Stimulated activated CD8-positive, alpha-beta memory T cell treated with anti-CD3 and anti-CD28 coated beads, Interleukin-12 subunit alpha, Interleukin-12 subunit beta, amount 100 ng/mL, for 24 hours (primary cell): ENCODE data around the gene WTAP.
"Not testable (repeated sequence)": the region's sequence is repeated elsewhere in the genome, so short reads cannot be mapped to it uniquely, and the experiment has no call there.

ENCODE experiments used
- DNase-seq: peaks from one replicate; pipeline ENCODE4 v3.0.0-alpha.2; 2020; ENCODE audit errors: extremely low read depth

Gene WTAP

DNA sequence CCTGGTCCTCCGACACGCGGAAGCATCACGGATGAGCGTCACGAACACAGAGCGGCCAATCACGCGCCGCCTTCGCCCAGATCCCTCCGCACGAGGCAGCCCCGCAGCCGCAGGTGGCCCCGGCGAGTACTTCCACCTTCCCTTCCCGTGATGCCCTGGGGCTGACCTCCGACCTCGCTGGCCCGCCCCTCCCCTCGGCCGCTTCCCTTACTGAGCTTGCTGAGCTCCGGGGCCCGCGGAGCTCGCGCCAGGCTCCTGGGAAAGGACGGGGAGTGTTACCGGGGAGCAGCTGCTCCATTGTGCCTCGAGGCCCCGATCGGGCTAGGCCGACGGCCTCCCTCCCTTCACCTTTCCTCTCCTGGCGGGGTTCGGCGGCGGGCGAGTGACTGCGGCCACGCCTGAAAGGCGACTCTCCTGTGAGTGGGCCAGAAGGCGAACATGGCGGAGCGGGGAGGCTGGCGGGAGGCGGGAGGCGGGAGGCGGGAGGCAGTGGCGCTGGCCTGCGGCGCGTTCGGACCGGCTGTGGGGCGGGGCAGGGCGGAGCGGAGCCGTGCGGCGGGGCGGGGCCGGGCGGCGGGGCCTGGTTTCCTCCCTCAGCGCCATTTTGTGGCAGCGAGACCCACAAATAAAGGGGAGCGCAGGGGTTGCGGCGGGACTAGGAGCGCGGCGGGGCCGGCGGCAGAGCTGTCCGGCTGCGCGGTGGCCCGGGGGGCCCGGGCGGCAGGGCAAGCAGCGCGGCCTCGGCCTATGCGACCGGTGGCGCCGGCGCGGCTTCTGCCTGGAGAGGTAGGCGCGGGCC lies at the start of gene WTAP:
WTAP (plus strand) TSS at position 589 of the 799 bp plus-strand sequence. CDS start 8,760 bp downstream, outside the sequence.
- peak; percentile 90 for DNase-seq

DNA sequence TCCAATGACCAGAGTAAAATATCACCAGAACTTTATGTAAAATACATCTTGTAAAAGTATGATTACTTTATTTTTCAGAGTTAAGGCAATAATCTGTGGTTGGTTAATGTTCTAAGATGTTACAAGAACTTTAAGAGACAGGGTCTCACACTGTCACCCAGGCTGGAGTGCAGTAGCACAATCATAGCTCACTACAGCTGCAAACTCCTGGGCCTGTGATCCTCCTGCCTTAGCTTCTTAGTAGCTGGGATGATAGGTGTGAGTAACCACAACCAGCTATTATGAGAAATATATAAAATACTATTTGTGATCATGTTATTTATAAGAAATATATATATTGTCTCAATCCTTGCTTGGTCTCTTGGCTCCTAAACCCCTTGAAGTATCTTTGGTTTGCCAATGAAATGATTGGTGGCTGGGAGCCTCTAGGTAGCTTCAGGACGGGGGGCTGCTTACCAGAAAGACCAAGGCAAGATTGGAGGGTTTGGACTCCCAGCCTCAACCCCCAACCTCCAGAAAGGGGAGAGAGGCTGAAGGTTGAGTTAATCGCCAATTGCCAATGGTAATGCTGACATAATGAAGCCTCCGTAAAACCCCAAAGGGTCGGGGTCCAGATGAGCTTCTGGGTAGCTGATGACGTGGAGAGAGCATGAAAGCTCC lies 49.7 kb upstream of the WTAP start:
- no peak for DNase-seq

DNA sequence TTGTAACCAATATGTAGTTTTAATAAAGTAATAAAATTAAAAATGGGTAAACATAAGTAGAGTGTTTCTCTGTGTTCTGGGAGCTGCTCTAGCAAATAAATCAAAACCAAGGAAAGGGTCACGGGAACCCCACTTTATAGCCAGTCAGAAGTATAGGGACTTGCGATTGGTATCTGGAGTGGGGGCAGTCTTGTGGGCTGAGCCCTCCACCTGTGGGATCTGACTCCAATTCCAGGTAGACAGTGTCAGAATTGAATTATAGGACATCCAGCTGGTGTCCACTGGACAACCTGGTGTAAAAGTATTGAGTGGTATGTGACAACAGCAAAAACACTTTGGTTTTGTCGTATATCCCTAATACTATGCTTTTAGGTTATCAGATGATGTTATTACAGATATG lies 48.7 kb upstream of the WTAP start:
- no peak for DNase-seq

DNA sequence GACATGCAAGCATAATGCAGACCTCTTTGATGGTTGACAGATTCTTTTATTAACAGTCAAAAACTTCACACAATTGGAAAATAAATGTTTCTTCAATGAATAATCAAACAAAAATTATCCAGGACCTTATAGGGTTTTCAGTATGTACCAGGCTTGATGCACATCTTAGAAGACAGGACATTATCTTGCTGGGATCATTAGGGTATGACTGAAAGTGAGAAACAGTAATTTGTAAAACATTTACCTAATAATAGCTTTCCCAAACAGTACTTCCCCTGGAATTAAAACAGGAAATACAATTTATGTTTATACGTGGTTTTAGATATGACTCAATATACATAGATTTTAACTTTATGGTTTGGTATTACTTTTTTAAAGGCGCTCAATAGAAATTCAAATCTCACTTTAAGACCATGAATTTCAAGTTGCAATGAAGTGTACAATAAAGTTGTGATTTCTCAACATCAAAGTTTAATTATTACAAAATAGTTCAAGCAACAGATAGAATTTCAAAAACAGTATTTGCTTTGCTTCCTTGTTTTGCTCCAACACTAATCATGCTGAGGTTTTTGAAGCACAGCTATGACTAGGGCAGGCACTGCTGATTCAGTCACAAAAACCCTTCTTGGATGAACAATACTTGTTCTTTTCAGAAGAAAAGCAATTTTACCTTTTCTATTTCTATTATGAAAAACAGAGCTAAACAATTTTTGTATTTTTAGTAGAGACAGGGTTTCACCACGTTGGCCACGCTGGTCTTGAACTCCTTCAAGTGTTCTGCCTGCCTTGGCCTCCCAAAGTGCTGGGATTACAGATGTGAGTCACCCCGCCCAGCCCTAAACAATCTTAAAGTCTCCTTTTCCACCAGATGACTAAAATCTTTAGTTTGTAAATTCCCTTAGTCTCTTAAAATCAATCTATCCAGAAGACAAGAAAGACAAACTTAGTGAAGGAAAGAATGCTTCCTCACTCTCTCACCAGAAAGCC lies 47.9 kb upstream of the WTAP start:
- DNase-seq: no peak

DNA sequence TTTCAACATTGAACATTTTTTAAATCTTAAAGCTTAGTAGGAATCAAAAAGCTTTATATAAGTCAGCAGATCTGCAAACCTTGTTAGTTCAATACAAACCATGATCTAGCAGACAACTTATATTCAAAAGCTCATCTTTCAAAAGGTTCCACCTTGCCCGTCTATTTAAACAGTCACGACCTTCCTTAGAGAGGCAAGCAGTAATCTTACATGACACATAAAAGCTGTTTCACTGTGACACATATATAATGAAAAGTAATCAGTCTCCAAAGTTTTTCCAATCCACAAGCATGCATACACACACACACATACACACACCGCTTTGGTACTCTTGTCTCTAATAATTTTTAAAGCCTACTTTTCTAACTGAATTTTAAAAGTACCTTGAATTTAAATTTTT lies 47.2 kb upstream of the WTAP start:
- DNase-seq: no peak

DNA sequence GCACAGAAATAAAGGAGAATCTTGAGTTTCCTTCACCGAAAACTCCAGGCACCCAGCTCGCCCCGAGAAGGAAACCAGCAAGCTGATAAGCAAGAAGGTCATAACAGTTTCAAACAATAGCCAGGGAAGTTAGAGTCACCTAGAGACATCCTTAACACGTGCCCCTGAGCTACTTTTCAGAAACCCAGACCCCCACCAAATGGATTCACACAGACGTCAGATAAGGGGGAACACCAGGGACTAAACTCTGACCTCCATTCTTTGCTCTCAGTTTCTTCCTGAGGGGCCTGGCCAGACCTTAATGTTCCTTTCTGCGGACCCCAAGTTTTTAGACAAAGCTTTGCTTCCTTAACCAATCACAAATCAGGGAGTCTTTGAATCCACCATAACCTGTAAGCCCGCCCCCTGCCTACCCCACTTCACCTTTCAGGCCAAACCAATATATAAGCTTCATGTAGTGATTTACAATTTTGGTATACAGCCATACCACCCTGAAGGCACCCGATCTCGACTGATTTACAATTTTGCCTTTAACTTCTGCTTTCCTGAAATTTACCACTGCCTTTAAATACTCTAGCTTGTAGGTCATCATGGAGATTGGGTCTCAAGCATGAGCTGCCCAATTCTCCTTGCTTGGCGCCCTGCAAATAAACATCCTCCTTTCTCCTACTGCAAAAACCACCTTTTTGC lies 46.0 kb upstream of the WTAP start:
- no peak for DNase-seq

DNA sequence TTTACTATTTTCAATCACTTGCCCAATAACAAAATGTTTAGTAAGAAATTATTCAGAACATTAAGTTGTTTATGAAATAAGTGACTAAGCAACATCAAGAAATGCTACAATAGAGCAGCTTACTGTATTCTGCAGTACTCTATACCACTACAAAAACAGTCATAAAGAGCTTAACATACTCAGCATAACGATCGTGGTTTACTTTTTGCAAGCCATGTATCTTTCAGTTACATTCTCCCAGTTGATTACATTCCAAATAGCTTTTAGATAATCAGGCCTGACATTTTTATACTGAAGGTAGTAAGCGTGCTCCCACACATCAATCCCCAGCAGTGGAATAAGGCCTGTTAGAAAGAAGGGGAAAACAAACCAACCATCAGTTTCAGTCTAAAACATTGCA lies 45.0 kb upstream of the WTAP start:
- no peak for DNase-seq

DNA sequence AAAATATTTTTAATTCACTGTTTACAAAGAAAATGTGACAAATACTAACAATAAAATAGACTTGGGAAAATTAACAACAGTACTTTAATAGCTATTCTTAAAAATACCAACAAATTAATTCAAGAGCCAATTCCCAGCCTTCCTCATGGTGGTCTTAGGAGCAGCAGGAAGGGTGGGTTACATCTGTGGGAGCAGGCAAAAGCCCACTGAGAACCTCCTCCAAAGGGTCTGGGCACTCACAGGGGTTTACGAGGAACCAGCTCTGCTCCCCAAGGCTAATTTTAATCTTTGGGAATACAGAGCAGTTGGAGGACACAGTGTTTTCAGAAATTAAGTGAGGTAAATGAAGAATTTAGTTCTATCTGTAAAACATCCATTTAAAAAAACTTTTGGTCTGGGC lies 44.5 kb upstream of the WTAP start:
- no peak for DNase-seq

DNA sequence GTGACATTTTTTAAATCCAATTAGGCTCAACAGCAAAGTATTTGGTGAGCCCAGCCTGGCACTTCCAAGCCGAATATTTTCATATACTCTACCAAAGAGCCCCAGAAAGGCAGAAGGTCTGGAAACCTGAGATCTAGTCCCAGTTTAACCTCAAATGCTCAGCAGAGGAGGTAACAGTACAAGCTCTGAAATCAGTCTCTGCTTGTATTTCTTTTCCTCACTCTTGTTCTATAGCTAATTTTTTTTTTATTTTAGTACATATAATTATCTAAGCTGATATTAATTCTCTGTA lies 43.3 kb upstream of the WTAP start:
- no peak for DNase-seq

DNA sequence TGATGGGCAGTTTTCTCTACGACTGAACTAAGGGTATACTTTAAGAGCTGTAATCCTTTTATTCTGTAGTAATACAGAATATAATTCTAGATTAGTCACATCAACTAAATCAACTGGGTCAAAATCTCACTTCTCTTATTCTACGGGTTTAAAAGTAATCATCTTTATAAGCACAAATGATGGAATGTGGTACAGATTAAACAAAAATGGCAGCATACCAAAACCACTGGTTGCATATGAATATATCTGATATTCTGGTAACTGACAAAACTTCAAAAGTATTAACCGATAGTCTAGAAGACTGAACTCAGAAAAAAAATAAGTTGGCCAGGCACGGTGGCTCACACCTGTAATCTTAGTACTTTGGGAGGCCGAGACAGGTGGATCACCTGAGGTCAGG lies 41.3 kb upstream of the WTAP start:
- DNase-seq: no peak

DNA sequence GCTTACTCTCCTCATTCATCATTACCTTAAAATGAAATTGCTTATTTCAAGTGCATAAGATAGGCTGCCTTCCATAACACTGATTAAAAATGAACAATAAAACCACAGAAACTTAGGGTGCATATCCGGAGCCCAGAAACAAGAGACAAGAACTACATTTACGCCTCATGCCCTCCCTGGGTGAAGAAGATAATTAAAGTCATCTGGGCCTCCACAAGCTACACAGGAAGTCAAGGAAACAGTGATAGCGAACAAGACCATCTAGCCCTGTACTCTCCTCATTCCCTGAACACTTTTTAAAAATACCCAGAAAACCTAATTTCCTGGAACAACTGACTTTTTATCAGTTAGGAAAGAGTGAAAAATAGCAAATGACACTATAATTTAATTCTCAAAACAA lies 40.6 kb upstream of the WTAP start:
- DNase-seq: no peak

DNA sequence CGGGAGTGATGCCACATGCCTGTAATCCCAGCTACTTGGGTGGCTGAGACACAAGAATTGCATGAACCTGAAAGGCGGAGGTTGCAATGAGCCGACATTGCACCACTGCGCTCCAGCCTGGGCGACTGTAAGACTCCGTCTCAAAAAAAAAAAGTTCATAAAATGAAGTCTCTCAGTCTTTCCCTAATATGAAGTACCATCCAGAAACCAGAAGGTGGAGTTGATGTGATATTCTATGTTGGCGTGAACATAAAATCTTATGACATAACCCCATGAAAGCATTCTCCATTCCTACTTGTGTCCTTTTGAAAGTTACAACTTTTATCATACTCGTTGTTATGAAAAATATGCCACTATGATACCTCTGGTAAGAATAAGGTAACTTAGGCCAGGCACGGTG lies 40.0 kb upstream of the WTAP start:
- no peak for DNase-seq

DNA sequence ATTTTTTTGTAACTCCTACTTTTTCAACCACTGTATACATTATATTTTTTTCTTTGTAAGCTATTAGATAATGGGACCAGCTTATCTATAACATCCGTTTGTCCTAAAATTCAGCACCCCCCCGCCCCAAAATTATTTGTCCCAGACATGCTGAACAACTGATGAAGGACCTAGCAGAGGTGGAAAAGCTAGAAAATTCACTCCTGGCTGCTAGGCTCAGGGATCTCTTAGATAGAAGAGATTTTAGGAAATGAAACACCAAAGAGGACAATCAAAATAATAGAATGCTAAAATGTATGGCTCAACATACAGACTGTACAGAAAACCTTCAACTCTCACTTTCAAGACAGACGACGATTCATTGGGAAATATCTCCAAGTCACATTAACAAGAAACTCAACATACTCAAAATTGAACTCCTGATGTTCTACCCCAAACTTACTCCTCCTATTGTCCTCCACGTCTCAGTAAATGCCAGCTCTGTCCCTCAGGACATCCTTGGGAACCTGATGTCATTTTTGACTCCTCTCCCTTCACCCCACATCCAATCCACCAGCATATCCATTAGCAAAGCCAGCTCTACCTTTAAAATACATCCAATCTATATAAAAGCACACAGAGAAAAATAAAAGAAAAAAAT lies 38.9 kb upstream of the WTAP start:
- no peak for DNase-seq

DNA sequence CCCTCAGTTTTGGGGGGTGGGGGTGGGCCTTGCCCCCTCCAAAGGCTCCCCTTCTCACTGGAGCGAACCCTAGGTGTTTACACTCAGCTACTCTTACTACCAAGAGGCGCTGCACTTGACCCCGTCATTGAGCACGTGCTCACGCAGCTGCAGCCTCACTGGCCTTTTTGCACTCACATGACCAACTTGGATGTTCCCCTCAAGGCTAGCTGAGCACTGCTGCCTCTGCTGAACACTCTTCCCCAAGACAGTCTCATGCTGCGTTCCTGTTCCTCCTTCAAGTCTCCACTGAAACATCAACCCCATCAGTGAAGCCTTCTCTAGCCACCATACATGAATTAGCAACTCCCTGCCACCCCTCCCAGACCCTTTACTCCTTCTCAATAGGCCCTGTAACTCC lies 38.3 kb upstream of the WTAP start:
- no peak for DNase-seq

DNA sequence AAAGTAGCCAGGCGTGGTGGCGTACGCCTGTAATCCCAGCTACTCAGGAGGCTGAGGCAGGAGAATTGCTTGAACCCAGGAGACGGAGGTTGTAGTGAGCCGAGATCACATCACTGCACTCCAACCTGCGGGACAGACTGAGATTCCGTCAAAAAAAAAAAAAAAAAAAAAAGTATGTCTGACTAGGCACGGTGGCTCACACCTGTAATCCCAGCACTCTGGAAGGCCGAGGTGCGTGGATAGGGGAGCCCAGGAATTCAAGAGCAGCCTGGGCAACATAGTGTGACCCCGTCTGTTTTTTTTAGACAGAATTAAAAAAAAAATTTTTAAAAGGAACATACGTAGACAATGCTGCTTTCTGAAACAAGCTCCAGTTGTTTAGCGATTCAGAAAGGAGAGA lies 37.2 kb upstream of the WTAP start:
- not testable (repeated sequence) for DNase-seq

DNA sequence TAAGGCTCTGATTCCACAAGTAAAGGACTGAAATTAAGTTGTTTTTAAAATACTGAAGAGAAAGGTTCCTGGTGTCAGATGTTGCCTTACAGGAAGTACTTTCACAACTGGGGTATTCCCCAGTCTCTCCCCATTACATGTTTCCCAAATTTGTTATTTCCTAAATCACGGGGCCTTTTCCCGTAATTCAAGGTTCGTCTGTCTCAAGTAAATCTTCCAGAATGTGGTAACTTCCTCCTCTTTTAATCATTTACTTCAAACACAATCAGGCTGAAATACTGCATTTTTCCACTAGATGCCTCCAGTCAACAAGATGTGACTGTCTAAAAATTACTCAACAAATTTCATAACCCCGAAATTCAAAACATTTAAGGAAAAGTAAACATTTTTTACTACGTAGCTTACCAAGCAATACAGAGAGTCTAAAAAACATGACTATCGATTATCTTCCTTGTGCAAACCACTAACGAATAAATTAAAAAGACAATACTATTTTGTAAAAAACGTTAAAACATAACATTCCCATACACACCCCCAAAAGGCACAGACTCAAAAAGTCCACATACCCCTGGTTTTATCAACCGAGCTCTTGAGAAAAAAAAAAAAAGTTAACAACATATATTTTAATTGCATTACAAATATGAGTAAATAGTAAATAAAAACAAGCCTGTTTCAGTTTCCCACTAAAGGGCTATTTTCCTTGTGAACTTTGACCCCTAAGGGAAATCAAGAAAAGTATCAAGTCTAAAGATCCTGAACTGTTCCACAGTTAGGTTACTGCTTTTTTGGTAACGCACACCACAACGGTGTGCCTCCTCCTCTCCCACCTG lies 36.0 kb upstream of the WTAP start:
- no peak for DNase-seq

DNA sequence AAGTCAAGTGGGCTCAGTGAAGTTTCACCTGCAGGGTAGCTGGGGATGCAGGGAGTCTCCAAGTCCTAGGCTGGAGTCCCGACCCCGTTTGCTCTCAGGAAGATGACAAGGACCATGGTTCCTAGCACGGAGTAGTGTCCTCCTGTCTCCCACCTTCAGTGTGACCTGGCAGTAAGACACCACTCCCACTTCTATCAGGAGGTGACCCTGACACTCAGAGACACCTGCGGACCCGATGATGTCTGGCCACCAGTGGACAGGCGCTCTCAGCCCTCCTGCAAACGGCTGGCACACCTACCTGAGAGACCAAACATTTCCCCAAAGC lies 35.4 kb upstream of the WTAP start:
- DNase-seq: no peak

DNA sequence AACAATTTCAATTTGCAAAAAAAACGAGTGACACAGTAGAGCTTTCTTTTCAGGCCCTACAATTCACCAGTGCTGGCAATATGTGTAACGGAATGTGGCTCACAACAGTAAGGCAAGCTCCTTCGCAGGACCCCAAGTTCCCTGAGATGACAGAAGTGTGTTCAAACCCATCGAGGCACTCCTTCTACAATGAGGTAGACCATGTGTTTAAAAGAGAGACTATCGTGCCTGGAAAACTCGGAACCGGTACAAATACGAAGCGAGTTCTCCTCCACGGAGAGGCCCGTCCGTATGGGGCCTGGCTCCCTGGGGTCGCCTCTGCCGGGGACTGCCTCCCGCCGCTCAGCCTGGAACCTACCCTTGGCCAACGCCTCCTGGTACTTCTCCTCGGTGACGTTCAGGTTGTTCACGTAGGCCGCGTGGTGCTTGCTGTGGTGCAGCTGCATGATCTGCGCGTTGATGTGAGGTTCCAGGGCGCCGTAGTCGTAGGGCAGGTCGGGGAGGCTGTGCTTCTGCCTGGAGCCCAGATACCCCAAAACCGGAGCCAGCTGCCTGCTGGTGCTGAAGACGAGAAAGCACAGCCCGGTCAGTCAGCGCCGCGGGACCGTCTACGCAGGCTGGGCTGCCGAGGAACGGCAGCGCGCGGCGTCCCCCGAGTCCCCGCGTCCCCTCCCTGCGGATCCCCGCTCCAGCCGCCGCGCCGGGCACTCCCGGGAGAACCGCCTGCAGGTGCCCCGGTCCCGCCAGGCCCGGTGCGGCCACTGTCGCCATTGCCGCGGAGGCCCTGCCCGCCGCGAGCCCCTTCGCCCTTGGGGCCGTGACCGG lies 34.8 kb upstream of the WTAP start:
- DNase-seq: peak; percentile 14

DNA sequence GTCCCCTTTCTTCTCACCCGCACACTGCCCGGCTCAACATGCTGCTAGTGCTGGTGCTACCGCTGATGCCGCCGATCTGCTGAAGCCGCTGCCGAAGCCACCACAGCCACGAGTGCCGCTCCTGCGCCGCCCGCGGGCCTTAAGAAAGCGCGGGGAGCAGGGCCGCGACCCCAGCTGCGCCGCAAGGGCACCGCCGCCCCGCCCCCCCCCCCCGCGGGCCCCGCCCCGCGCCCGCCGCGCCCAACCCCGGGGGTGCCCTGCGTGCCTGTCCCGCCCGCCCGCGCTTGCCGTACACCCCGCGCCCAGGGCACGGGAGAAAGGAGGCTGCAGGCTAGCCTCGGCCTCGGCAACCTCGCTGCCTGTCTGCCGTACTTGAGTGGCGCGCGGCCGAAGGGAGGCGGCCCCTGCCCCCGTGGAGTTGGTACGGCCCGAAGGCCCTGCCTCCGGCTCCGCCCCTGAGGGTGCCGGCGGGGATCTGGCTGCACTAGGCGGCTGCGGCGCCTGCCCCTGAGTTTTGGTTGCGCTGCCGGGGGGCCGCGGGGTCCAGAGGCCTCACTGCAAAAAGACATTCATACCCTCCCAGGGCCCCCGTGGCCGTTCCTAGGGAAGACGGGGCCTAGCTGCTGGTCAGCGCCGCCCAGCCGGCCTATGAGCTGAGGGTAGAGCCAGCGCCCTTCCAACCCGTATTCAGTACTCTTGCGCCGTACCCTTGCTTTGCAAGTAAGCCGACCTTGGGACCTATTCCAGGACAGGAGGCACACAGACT lies 34.0 kb upstream of the WTAP start, which contains the start of gene SOD2:
SOD2 (minus strand) TSS at position 114 of the 766 bp plus-strand sequence; CDS start at position 40, 74 bp downstream.
- peak; percentile 54 for DNase-seq
